HG02588 (cell line): ENCODE data around the gene HMGCR.

Source experiments
- ATAC-seq: cut with Tn5 transposase; IDR thresholded peaks from one replicate; pipeline ENCODE4 v1.9.1; 2021; ENCODE audit warnings: mild to moderate bottlenecking, moderate library complexity; ENCODE audit not compliant: unreplicated experiment

HMGCR gene

GRCh38 chr5:75380099-75380498, 43.1 kb downstream of the HMGCR start:
- no peak for ATAC-seq

- no peak for ATAC-seq
These were observed 44.4 kb downstream of the HMGCR start for GRCh38 chr5:75381456-75381855.

GRCh38 chr5:75384218-75384617, 47.2 kb downstream of the HMGCR start:
- ATAC-seq, result no peak

GRCh38 chr5:75387806-75388205, 50.8 kb downstream of the HMGCR start:
- ATAC-seq, result no peak

GRCh38 chr5:75389430-75389829, 52.4 kb downstream of the HMGCR start:
- ATAC-seq, result no peak

GRCh38 chr5:75395277-75395676, 58.3 kb downstream of the HMGCR start:
- no peak for ATAC-seq

- ATAC-seq, result no peak
These were observed 68.3 kb downstream of the HMGCR start for GRCh38 chr5:75405296-75405695.
